Cerebellar cortex (tissue), 1 donor: ENCODE measurements around the gene COL4A5.
"Not testable (repeated sequence)": the region's sequence is repeated elsewhere in the genome, so short reads cannot be mapped to it uniquely, and the experiment has no call there.

Source experiments
- DNase-seq: peaks from one replicate; pipeline ENCODE4 v3.0.0-alpha.2; 2015; ENCODE audit warnings: low spot score

Gene COL4A5

DNA sequence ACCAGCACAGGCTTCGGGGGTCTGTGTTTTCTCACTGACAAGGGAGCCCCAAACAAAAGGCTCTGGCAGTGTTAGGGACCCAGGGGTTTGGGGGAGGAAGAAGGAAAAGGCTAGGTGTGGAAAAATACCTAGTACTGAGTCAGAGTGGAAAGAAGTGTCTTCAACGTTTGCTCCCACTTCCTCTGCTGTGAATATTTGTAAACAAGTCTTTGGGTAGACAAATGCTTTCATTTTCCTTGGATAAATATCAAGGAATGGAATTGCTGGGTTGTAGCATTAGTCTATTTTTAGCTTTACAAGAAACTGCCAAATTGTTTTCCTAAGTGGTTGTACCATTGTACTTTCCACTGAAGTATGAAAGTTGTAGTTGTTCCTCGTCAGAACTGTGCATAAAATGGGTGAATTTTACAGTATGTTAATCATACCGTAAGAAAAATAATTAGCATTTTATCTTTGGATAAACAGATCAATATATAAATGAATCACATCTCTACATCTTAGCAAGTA is 17.4 kb downstream of the COL4A5 start:
- DNase-seq = no peak

DNA sequence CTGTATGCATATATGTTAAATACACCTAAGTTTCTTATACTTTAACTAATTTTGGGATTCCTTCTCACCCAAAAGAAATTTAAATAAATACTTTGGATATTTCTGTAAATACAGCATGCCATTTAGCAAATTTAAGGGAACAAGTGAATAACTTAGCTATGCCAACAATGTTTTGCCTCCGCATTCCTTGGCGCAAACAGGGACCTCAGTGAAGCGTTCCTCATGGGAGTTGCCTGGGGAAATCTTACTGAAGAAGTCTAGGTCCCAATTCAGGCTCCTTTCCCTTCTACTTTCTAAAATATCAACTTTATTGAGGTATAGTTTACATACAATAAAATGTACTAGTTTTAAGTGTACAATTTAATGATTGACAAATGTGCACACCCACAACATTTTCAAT is 25.0 kb downstream of the COL4A5 start:
- no peak for DNase-seq

DNA sequence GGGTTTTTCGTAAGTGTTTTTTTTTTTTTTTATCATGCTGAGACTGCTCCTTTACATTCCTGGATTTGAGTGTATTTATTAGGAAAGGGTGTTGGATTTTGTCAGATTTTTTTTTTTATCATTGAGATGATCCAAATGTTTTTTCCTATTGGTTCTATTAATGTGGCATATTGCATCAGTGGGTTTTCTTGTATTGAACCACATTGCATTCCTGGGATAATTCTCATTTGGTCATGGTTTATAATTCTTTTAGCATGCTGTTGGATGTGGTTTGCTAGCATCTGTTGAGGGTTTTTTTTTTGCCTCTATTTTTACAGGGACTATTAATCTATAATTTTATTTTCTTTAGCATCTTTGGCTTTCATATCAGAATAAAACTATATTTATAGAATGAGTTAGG is 28.8 kb downstream of the COL4A5 start:
- DNase-seq = no peak

DNA sequence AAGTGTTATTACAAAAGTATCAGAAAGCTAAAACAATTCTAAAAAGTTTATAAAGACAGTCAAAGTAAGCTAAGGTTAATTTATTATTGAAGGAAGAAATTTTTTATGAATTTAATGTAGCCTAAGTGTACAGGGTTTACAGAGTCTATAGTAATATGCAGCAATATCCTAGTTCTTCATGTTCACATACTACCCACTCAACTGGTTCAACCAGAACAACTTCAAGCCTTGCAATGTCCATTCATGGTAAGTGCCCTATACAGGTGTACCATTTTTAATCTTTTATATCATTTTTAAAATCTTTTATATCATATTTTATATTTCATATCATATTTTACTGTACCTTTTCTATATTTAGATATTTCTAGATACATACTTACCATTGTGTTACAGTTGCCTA is 34.3 kb downstream of the COL4A5 start:
- no peak for DNase-seq

DNA sequence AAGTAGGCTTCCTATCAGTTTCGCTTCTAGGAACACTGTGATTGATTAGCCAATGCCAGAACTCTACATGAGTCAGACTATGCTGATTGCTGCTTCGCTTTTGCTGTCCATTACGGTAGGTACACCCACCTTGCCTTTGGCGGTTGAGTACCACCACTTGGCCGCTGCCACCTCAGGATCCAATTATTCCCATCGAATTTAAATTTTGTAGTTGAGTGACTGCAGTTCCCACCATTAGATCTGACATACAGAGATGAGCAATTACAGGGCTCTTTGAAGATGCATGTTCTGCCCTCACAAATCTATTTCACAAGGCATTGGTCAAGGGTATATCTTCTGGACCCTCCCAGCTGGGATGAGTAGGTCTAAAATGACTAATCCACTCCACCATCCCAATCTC is 41.9 kb downstream of the COL4A5 start:
- DNase-seq = not testable (repeated sequence)

DNA sequence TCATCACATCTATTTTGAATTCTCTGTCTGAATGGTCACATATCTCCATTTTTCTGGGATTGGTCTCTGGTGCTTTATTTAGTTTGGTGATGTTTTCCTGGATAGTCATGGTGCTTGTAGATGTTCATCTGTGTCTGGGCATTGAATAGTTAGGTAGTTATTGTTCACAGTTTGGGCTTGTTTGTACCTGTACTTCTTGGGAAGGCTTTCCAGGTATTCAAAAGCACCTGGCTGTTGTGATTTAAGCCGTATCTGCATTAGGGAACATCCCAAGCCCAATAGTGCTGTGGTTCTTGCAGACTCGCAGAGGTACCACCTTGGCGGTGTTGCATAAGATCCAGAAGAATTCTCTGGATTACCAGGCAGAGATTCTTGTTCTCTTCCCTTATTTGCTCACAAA is 44.6 kb downstream of the COL4A5 start:
- DNase-seq = no peak

DNA sequence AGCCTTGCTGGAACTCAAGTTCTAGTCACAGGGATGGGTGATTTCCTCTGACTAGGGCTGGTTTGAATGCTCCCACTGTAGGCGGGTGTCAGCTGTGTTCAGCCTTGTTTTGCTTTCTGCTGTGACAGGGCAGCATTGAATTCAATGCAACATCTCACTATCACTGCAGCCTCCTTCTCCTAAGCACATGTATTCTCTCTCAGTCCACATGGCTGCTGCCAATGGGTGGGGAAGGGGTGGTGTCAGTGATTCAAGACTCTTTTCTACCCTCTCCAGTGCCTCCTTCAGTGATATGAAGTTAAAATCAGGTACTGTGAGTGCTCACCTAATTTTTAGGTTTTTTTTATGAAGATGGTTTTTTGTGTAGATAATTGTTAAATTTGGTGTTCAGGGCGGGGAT is 46.3 kb downstream of the COL4A5 start:
- no peak for DNase-seq

DNA sequence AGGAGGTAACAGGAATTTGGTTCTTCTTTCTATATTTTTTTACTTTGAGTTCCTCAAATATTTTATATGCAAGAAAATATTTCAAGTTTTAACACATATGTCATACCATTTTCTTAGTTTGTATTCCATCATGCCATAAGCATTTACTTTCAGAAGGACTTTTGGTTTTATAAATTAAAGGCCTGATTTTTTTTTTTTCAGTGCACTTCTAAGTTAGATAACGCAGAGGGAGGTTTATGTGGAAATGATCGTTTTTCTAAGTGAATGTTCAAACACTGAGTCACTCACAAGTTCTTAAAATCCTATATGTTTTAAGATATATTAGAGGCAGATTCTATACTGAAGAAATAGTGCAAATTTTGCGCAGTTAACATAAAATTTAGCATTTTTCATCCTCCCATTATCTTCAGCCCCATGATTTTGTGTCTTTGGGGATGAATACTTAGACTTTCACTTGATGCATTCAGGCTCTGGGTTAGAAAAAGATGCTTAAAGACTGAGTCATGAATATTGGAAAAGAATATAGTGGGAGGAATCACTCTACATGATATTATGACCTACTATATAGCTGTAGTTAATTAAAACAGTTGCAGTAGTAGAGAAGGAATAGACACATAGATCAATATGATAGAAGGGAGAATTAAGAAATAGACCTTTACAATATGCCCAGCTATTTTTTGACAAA is 54.9 kb downstream of the COL4A5 start:
- no peak for DNase-seq

DNA sequence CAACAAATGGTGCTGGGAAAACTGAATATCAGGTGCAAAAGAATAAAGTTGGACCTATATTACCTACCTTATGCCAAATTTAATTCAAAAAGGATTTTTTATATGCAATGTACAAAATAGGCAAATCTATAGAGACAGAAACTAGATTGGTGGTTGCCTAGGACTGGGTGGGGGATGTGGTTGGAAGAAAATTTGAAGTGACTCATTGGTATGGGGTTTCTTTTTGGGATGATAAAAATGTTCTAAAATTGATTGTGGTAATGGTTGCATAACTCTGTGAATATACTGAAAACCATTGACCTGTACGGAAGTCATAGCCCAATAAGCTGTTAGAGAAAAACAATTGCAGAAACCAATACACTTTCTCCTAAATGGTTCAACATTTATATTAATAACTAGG is 72.1 kb downstream of the COL4A5 start:
- DNase-seq = no peak

DNA sequence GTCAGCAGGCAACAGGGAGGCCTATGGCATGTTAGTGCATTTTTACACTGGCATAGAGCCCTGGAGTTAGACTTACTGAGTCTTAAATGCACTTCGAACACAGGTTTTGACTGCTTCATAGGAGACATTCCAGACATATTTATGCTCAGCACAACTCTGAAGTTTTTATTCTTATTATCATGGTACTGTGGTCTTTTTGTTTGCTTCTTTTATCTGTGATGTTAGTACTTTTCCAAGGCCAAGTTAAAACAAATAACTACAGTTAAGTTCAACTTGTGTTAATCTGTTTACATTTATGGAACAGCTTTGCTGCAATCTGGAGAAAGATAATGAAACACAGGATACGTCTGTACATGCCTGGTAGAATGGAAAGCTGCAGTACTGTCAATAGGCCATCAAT is 76.5 kb downstream of the COL4A5 start:
- DNase-seq = no peak

DNA sequence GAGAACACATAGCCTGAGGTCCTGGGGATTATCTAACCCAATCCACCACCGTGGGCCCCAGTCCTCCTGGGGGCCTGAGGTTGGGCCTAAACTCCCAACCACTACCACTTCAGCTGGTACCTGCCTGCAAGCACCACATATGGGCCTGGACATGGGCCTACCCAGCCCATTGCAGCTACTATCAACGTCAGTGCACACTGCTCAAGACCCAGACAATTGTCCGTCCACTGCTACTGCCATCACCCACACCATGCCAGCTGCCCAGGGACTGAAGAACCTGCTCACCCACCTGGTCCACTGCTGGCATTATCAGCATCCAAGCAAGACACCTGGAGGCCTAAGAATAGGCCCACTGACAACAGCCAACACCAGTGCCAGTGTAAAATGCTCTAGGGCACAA is 88.1 kb downstream of the COL4A5 start:
- no peak for DNase-seq

DNA sequence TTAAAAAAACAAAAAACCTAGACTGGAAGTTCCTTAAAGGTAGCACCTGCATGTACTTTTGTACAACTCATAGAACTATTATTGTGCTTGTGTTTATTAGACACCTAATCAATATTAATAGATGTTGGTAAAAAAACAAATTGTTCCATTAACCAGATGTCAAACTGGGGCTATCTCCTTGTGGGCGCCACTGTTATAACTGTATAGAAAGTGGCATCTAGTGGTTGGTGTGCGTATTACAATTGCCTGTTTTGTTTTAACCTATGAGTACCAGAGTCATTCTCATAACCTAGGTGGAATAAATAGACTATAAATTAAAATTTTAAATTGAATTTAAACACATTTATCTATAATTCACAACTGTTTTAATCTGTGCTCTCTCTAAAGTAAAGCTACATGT is 97.4 kb downstream of the COL4A5 start:
- DNase-seq = peak; percentile 0

DNA sequence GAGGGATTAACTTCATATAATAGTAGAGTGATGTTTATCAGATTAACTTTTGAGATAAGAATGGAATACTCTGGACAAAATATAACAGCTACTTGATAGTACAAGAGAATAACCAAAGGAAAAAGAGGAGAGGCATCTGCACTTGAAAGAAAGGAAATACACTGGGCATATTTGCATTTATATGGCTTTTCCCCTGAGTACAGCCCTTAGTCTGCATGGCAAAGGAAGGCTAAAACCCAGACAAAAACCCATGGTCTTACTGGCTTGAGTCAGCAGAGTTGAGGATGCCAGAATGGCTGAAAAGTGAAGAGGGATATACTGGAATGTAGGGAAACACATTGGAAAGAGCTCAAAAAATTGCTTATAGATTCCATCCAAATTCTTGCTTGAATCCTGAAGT is 101.6 kb downstream of the COL4A5 start:
- DNase-seq = no peak

DNA sequence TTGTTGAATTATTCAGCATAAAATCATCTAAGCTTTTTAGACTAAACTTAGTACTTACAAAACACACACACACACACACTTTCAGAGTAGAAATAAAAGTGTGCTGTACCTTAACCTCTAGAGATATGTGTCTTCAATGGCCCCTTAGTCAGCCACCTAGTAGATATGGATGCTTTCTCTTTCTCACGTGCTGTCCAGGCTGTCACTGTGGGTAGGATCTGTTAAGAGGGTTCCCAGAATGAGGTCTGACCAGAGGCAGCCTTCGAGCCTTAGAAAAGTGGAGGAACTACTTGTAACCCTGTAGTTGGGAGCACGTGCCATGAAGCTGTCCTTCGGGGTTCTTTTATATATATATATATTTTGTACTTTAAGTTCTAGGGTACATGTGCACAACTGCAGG is 117.9 kb downstream of the COL4A5 start:
- no peak for DNase-seq

DNA sequence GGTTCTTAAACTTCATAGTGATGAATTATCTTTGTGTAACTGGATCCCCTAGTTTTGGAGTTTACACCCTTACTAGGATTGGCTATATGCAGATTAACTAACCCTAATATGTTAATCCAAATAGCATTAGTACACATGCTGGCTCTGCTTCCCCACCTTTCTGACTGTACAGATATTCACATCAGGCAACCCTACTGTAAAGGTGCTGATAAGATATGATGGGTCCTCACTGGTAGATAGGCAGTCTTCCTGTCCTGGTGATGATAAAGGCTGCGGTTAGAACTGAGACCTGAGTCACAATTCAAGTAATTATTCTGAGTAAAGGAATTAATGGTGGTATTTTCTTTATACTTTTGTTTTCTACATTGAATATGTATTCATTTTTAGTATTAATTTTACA is 118.6 kb downstream of the COL4A5 start:
- no peak for DNase-seq

DNA sequence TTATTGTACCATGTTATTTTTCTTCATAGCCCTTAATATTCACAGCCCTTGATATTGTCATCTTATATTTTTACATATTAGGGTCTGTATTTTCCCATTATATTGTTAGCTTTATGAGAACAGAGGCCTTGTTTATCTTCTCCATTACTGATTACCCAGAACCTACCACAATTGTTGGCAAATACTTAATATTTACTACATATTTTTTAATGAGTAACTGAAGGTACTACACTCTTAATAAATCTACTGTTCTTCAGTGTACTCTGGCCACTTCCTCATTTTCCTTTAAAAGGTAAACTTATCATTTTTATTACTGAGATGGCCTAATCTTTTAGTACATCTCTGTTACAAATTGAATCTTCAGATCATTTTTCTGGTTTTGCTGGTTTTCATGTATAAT is 133.5 kb downstream of the COL4A5 start:
- DNase-seq = no peak

DNA sequence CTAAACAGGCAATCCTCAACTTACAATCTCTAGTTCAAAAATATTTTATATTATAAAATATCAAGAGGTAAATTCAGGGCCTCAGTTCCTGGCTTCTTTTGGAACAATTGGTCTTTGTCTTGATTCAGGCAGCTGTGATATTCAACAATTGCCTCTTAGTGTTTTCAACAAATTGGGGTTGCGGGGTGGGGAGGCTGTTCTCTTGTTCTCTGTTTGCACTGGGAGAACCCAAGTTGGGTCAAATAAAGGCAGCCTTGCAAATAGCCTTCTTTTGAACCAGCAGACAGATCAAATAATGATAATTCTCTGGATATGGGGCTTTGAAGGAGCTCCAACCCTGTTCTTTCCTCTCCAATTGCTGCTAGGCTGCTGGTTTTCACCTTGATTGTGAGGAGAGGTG is 142.5 kb downstream of the COL4A5 start:
- DNase-seq = no peak

DNA sequence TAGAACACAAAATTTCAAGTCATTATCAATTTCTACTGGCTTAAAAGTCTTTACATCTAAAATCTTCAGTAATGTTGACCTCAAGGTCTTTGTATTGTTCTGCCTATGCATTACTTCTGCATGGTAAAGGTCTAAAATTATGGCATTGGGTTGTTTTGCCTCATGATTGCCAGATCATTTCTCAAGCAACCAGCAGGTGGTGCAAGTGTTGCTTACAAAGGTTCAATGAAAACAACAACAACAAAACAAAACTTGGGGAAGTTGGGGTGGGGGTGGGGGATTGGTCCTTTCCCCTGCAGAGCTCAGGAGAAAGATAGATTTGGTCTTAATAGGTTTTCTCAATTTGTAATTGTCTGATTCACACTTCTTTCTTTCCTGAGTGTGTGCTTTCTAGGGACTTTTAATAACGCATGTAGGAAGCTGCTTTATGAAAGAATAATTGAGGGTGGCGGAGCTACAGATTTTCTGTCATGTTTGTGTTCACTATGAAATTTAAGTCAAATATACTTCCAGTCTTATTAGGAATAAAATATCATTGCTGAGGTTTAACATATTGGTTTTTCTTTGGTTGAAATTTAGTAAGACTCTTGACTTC is 145.1 kb downstream of the COL4A5 start:
- peak; percentile 1 for DNase-seq

DNA sequence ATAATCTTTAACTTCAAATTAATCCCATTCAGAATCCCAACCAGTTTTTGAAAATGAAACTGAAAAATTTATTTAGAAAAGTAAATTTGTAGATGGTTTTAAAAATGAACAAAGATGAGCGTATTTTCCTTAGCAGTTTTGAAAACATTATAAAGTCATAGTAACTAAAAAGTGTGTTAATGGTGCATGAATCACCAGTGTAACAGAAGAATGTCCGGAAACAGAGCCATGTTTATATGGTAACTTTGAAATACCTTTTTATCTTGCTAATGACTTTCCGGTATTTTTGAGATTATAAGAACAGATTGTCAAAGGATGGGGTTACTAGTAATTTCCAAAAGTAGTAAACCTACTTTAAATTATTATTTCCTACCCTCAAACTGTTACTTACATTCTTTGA is 150.9 kb downstream of the COL4A5 start:
- DNase-seq = no peak

DNA sequence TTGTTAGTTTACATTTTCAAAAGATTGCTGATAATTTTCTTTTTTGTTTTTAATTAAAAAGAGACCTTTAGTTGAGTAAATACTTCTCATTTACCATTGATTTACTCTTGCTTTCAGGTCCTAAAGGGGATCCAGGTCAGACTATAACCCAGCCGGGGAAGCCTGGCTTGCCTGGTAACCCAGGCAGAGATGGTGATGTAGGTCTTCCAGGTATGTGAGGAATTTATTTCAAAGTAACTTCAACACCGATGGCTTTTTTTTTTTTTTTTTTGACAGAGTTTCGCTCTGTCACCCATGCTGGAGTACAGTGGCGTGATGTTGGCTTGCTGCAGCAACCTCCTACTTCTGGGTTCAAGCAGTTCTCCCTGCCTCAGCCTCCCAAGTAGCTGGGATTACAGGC is 161.6 kb downstream of the COL4A5 start:
- DNase-seq = no peak

DNA sequence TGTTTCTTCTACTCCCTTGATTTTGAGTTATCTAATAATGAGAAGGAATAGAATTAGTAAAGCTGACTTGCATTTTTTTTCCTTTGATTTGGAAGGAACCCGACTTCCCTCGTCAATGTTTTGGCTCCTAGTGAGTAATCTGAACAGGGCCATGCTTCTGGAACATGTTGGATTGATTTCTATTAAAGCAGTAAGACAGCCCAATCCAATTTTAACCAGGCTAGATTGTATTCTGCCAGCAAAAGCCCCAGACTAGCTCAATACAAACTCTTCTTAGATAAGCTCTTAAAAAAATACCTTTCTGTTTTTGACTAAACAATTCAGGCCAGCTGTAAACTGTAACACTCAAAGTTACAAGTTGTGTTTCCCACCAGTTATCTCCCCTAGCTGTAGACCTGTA is 170.5 kb downstream of the COL4A5 start:
- no peak for DNase-seq

DNA sequence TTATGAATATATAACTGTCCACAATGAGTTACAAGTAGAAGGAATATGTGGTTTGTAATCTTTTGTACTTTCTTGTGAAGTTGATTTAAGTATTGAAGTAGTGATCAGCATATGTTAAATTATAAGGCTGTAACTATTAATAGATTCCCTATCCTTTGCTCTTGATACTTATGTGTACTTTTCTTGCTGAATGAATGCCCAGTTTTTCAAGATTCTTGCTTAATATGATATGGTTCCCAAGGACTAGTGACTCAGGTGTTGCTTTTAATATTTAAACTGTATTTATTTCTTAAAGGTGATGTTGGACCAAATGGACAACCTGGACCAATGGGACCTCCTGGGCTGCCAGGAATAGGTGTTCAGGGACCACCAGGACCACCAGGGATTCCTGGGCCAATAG is 175.0 kb downstream of the COL4A5 start:
- DNase-seq = no peak

DNA sequence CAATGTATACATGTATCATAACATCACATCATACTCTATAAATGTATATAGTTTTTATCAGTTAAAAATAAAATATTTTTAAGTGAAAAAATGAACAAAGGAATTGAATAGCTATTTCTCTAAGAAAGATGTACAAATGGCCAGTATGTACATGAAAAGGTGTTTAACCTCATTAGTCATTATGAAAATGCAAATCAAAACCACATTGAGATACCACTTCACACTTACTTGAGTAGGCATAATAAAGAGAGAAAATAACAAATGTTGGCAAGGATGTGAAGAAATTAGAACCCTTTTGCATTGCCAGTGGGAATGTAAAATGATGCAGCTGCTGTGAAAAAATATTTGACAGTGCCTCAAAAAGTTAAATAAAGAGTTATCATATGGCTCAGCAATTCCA is 201.2 kb downstream of the COL4A5 start:
- no peak for DNase-seq

DNA sequence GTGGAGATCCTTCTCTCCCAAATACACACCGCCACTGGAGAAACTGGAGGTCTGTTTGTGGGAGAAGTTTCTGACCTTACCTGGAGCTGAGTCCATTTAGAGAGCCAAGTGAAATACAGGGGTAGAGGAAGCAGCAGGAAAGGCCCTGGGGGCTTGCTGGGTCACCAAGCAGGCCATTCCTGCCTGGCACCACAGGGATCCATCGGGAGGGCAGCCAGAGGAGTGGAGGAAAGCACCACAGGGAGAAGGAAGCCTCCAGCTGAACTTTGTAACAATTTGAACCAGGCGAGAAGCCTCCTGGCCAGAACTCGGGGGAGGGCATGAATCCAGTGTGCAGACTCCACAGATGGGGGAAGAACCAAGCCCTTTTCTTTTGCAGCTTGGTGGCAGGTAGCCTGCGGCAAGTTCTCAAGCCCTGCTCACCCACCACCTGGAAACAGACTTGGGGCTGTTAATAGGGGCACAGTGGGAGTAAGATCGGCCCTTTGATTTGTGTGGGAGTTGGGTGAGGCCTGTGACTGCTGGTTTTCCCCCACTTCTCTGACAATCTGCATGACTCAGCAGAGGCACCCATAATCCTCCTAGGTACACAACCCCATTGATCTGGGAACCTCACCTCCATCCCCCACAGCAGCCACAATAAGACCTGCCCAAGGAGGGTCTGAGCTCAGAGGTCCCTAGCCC is 202.1 kb downstream of the COL4A5 start:
- no peak for DNase-seq
